ENCODE data around the gene HJV. TPM values are rescaled to one million over a fixed set of nuclear protein-coding genes. Genes with fewer than 3 reads are reported as not detected.
"Not testable (repeated sequence)": the region's sequence is repeated elsewhere in the genome, so short reads cannot be mapped to it uniquely, and the experiment has no call there.

The HJV gene
- total and polyA plus RNA-seq, 7 donors: 38.1 to 354 (median 312) TPM

DNA sequence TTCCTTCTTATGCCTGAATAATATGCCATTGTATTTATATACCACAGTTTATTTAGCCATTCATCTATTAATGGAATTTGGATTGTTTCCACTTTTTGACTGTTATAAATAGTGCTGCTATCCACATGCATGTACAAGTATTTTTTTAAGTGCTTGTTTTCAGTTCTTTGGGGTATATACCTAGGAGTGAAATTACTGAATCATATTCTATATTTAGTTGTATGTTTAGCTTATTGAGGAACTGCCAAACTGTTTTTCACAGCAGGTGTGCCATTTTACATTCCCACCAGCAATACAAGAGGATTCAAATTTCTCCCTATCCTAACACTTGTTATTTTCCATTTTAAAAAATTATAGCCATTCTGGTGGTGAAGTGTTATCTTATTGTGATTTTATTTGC, 7.6 kb upstream of the HJV start:
- H3K9me3 ChIP-seq: no peaks in the 10 kb centered on the region
- ATAC-seq (peak; percentile 58 to 76 (median 72)), DNase-seq (no peak)
- no peaks in the 10 kb centered on the region for H3K36me3 ChIP-seq (ENCODE audit: insufficient read depth in 1 of 2, low read depth in 1 of 2)
- intact Hi-C loops (cut with DNase I): no loop called here
- peak overlapping the region; percentile 52 for H3K27ac ChIP-seq
- TF ChIP-seq CTCF (IDR thresholded peaks at IDR 0.05): no peak
- H3K4me1 ChIP-seq: peaks cover 30% of the 10 kb centered on the region
- H3K27me3 ChIP-seq (ENCODE audit: insufficient read depth in 3 of 3, low read length in 2 of 3): no peaks in the 10 kb centered on the region
- no peak overlapping the region for H3K4me3 ChIP-seq

DNA sequence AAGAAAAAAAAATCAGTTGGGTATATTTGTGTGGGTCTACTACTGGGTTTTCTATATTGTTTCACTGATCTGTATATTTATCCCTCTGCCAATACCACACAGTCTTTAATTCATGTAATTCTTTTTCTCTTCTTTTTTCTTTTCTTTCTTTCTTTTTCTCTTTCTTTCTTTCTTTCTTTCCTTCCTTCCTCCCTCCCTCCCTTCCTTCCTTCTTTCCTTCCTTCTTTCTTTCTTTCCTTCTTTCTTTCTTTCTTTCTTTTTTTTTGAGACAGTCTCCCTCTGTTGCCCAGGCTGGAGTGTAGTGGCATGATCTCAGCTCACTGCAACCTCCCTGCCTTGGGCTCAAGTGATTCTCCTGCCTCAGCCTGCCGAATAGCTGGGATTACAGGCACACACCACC, 5.1 kb upstream of the HJV start:
- H3K4me1 ChIP-seq: peaks cover 23% of the 10 kb centered on the region

GRCh38 chr1:146025787-146026495, 4.4 kb upstream of the HJV start:
- Histone ChIP-seq H3K27ac (peak overlapping the region; percentile 94), H3K4me1 (peaks cover 23% of the 10 kb centered on the region)
- H3K27me3 ChIP-seq (ENCODE audit: insufficient read depth in 3 of 3, low read length in 2 of 3); intact Hi-C loops (cut with DNase I); H3K4me3 ChIP-seq; H3K36me3 ChIP-seq (ENCODE audit: insufficient read depth in 1 of 2, low read depth in 1 of 2); ATAC-seq; DNase-seq; H3K9me3 ChIP-seq: not testable (repeated sequence)
- WGBS, 3 donors: 83 to 89% (median 89%) methylated on average over 2 of the region's 2 CpGs

More for the DNA sequence above, 5.1 kb upstream of the HJV start:
- H3K27me3 ChIP-seq (ENCODE audit: insufficient read depth in 3 of 3, low read length in 2 of 3); H3K9me3 ChIP-seq; DNase-seq; ATAC-seq; H3K36me3 ChIP-seq (ENCODE audit: insufficient read depth in 1 of 2, low read depth in 1 of 2); H3K4me3 ChIP-seq; intact Hi-C loops (cut with DNase I): not testable (repeated sequence)
- WGBS, 3 donors: 32 to 54% (median 49%) methylated on average over 1 of the region's 1 CpG
- H3K27ac ChIP-seq: peak overlapping the region; percentile 39

- H3K9me3 ChIP-seq: no peaks in the 10 kb centered on the region
- TF ChIP-seq CTCF (IDR thresholded peaks at IDR 0.05): no peak
- WGBS, 3 donors: 65 to 74% (median 66%) methylated on average over 7 of the region's 7 CpGs
- peak overlapping the region; percentile 94 for H3K27ac ChIP-seq
- DNase-seq (no peak), ATAC-seq (no peak)
- peak overlapping the region; percentile 72 for H3K4me3 ChIP-seq
- H3K36me3 ChIP-seq (ENCODE audit: insufficient read depth in 1 of 2, low read depth in 1 of 2): peaks cover 0 to 9% of the 10 kb centered on the region in 2 donors
- H3K27me3 ChIP-seq (ENCODE audit: insufficient read depth in 3 of 3, low read length in 2 of 3): no peaks in the 10 kb centered on the region
- intact Hi-C loops (cut with DNase I): no loop called here
- H3K4me1 ChIP-seq: peaks cover 31% of the 10 kb centered on the region
Measured at GRCh38 chr1:146022403-146023127, 1.0 kb upstream of the HJV start.

DNA sequence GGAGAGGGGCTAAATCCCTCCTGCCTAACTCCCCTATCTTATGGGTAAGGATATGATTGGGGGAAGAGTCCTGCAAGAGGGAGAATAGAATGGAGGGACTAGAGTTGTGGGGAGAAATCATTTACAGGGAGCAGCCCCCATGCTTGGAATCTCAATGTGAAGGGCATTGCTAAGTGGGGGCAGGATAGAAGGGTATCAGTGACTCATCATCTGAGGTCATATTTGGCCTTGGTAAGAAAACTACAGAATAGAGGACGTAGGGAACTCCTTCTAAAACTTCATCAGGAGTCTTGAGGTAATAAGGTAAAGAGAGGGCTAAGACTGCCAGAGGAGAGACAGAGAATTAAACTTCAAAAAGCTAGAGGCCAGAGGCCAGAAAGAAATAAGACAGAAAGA, 487 bp downstream of the HJV start:
- no peak for TF ChIP-seq CTCF (IDR thresholded peaks at IDR 0.05)
- 13 to 23% (median 20%) methylated on average over 1 of the region's 1 CpG for WGBS, 3 donors
- H3K36me3 ChIP-seq (ENCODE audit: insufficient read depth in 1 of 2, low read depth in 1 of 2): peaks cover 0 to 14% of the 10 kb centered on the region in 2 donors
- H3K4me1 ChIP-seq: peaks cover 36% of the 10 kb centered on the region
- peak overlapping the region; percentile 94 for H3K27ac ChIP-seq
- intact Hi-C loops (cut with DNase I): no loop called here
- no peaks in the 10 kb centered on the region for H3K27me3 ChIP-seq (ENCODE audit: insufficient read depth in 3 of 3, low read length in 2 of 3)
- peak overlapping the region; percentile 72 for H3K4me3 ChIP-seq
- no peaks in the 10 kb centered on the region for H3K9me3 ChIP-seq
- ATAC-seq (peak; percentile 45 to 72 (median 48)), DNase-seq (no peak)
